GM18909 (cell line): ENCODE data around the gene PRKCB.
"Not testable (repeated sequence)": the region's sequence is repeated elsewhere in the genome, so short reads cannot be mapped to it uniquely, and the experiment has no call there.

Experiments
- ATAC-seq: cut with Tn5 transposase; IDR thresholded peaks from one replicate; pipeline ENCODE4 v1.9.1; 2021; ENCODE audit warnings: mild to moderate bottlenecking; ENCODE audit not compliant: unreplicated experiment, poor library complexity

PRKCB gene

GRCh38 chr16:24071666-24072360 is 236.0 kb downstream of the PRKCB start:
- ATAC-seq = no peak

- no peak for ATAC-seq
Observed at GRCh38 chr16:24073321-24073720, 237.5 kb downstream of the PRKCB start.

- ATAC-seq = no peak
Observed at GRCh38 chr16:24074574-24074973, 238.8 kb downstream of the PRKCB start.

- ATAC-seq = no peak
Observed at GRCh38 chr16:24075302-24075701, 239.5 kb downstream of the PRKCB start.

- ATAC-seq = no peak
Observed at GRCh38 chr16:24075931-24076716, 240.3 kb downstream of the PRKCB start.

GRCh38 chr16:24077292-24077691 is 241.5 kb downstream of the PRKCB start:
- no peak for ATAC-seq

- no peak for ATAC-seq
Observed at GRCh38 chr16:24077966-24078365, 242.2 kb downstream of the PRKCB start.

- no peak for ATAC-seq
Observed at GRCh38 chr16:24085666-24086065, 249.9 kb downstream of the PRKCB start.

GRCh38 chr16:24087891-24088410 is 252.2 kb downstream of the PRKCB start:
- no peak for ATAC-seq

- ATAC-seq = no peak
Observed at GRCh38 chr16:24088767-24089166, 253.0 kb downstream of the PRKCB start.

- no peak for ATAC-seq
Observed at GRCh38 chr16:24091125-24091524, 255.3 kb downstream of the PRKCB start.

- ATAC-seq = no peak
Observed at GRCh38 chr16:24093049-24093448, 257.3 kb downstream of the PRKCB start.

- no peak for ATAC-seq
Observed at GRCh38 chr16:24094660-24095059, 258.9 kb downstream of the PRKCB start.

GRCh38 chr16:24098896-24099295 is 263.1 kb downstream of the PRKCB start:
- no peak for ATAC-seq

- no peak for ATAC-seq
Observed at GRCh38 chr16:24101431-24101830, 265.6 kb downstream of the PRKCB start.

- no peak for ATAC-seq
Observed at GRCh38 chr16:24102209-24102660, 266.5 kb downstream of the PRKCB start.

- ATAC-seq = not testable (repeated sequence)
Observed at GRCh38 chr16:24105471-24105870, 269.7 kb downstream of the PRKCB start.

- ATAC-seq = not testable (repeated sequence)
Observed at GRCh38 chr16:24108090-24108489, 272.3 kb downstream of the PRKCB start.

- no peak for ATAC-seq
Observed at GRCh38 chr16:24111724-24112302, 276.0 kb downstream of the PRKCB start.

GRCh38 chr16:24113115-24113745 is 277.4 kb downstream of the PRKCB start:
- ATAC-seq = no peak

GRCh38 chr16:24114876-24115275 is 279.1 kb downstream of the PRKCB start:
- no peak for ATAC-seq
